ENCODE results near the gene PCLO.

- TF ChIP-seq CTCF (conservative IDR thresholded peaks at IDR 0.05; ENCODE audit: low read depth, low read length) (no peak), POLR2A (IDR thresholded peaks at IDR 0.05; ENCODE audit: low read depth, low read length) (no peak), CEBPB (IDR thresholded peaks at IDR 0.05; ENCODE audit: low read depth, low read length) (no peak), RFX5 (IDR thresholded peaks at IDR 0.05; ENCODE audit: low read depth, low read length) (no peak), MAZ (IDR thresholded peaks at IDR 0.05; ENCODE audit: borderline replicate concordance, low read depth, low read length) (no peak)
Measured at GRCh38 chr7:82998436-82998835, 164.2 kb downstream of the PCLO start.
